ENCODE measurements around the gene CYSRT1.

CYSRT1 gene, protein sequence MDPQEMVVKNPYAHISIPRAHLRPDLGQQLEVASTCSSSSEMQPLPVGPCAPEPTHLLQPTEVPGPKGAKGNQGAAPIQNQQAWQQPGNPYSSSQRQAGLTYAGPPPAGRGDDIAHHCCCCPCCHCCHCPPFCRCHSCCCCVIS

DNA sequence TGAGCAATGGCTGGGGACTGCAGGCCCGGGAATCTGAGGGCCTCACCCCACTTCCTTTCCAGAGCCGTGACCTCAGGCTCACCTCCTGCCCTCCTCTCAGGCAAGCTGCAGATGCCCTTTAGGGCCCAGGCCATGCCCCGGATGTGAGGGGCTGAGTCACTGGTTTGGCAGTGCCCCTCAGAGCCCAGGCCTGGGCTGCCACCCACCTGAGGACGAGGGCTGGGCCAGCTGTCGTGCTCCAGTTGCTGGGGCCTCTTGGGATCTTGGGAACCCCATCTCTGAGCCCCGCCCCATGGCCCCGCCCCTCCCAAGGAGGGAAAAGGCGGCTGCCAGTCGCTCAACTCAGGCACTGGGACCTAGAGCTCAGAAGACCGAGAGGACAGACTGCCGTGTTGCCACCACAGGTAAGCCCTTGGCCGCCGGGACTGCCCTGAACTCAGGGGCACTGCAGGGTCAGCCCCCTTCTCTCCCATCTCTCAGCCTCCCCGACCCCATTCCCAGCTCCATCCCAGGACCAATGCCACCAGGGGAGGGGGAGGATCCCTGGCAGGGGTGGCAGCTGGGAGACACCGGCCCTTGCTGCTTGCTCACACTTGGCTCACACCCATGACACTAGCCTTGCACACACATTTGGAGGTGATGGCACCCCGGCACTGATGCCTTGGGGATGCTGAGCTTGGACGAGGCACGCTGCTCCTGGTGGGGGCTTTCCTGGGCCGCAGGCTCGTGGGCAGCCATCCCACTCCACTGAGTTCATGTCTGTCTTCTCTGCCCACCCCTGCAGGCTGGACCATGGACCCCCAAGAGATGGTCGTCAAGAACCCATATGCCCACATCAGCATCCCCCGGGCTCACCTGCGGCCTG is at the start of gene CYSRT1:
TSS of gene CYSRT1 (plus strand) at position 345 of the 865 bp plus-strand sequence. CDS start at position 793, 448 bp downstream.
- no peak for DNase-seq

DNA sequence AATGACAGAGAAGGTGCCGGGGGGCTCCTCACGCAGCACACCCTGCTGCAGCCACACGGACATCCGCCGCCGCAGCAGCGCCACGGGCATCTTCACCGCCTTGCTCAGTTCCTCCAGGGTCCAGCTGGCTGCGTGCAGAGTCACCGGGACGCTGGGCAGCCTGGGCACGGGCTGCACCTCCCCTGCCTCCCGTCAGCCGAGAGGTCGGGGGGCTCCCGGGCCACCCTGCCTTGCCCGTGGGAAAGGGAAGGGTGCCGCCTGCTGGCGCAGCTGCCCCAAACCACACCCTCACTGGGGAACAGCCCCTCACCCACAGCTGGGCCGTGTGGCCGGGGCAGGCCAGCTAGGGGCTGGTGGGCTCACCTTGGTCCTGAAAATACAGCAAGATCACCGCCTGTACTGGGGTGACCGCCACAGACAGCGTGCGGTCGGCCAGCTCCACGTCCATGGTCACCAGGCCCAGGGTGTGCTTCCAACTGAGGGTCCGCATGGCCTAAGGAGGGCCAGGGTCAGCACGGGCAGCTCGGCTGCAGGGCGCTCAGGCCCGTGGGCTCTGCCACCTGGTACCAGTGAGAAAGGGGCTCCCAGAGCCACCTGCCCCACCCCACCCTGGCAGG is 49.5 kb upstream of the CYSRT1 start:
- no peak for DNase-seq

DNA sequence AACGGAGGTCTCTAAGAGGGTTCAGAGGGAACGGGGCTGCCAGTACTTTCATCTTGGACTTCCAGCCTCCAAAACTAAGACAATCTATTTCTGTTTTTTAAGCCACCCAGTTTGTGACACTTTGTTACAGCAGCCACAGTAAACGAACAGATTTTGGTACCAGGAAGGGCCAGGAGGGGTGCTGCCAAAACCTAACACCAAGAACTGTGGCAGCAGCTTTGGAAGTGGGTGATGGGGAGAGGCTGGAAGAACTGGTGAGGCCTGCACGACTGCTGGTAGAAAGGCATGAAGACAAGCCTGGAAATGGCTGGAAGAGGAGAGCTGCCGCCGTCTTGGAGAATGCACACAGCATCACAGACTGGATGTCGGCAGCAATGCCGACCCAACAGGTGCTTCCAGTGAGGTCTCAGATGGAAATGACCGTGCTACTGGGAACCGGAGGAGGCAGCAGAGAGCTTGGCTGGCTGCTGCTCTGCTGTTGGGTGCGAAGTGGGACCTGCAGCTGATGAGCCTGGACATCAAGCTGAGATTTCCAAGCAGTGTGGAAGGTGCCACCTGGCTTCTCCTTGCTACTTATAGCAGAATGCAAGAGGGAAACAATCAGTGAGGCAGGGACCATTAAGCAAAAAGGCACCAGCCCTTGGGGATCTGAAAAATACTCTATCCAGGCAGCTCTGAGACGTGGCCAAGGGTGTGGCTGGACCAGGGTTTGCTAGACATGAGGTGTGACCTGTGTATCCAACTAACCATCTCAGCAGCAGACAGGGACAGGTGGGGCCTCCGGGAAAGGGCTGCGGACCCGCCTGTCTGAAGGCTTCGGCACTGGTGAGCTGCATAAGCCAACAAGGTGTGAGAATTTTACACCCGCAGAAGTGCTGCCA is 48.4 kb upstream of the CYSRT1 start:
- DNase-seq: no peak

DNA sequence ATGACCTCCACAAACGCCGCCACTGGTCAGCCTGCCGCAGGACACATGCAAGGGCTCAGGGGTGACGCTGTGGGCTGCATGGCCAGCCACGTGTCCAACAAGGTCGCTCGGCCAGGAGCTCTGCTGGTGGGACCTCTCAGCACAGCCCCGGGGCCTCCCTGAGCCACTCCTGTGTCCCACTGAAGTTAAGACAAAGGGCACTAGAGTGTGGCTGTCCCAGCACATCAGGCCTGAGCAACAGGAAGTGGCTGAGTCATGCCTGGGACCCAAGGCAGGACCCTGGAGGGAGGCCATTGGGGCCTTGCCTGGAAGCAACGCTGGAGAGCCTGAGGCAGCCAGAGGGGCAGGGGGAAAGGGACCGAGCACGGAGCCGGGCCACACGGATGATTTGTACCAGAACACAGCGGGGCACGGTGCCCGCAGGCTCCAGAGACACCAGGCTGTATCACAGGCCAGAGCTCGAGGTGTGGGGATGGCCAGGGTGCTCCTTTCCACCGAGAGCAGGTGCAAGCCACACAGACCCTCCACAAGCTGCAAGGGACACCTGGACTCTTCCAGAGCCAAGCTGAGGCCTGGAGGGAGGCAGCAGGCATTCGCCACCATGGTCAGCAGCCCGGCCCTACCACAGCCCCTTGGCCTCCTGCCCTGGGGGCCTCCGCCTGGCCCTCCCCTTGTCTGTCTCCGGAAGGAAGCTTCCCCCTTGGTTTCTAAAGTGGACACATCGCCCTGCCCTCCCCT is 46.6 kb upstream of the CYSRT1 start:
- no peak for DNase-seq

DNA sequence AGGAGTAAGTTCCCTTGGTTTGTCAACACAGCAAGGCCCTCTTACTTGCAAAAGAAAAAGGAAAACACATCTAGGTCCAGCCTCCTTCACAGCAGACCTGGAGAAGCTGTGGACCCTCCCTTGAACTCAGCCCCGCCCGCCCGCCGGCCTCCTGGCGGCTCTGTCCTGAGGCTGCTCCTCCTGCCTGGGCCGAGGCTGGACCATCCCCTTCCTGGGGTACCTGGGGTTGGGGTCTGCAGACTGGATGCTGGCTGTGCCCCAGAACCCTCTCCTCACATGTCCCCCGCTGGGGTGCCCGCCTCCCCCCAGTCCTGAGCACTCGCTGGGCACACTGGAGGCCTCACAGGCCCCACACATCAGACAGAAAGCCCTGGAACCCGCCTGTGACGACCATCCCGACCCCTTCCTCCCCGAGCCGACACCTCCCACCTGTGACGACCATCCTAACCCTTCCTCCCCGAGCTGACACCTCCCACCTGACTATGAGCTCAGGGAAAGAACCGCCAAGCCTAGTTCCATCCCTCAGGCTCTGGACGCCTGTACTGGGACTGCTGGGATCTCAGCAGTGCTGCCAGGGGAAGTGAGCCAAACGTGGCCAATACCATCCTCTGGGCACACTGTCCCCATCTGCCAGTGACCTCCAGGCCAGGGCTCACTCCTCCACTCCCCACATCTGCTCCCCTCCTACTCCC is 45.9 kb upstream of the CYSRT1 start:
- DNase-seq: no peak

DNA sequence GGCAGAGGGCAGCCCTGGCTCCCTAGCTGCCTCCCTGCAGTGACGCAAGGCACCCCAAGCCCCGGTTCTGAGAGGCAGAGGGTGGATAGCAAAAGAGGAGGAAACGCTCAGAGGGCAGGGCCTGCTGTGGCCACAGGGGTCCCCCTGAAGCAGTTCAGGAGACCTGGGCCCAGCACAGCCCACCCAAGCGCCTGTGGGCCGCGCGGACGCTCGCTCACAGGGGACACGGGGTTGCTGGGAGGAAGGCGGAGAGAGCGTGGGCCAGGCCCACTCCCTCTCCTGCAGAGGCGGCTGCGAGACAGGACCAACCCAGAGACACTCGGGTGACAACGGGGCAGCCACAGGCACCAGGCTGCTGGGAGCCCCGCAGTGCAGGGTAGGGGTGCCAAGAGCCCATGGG is 45.2 kb upstream of the CYSRT1 start:
- no peak for DNase-seq

DNA sequence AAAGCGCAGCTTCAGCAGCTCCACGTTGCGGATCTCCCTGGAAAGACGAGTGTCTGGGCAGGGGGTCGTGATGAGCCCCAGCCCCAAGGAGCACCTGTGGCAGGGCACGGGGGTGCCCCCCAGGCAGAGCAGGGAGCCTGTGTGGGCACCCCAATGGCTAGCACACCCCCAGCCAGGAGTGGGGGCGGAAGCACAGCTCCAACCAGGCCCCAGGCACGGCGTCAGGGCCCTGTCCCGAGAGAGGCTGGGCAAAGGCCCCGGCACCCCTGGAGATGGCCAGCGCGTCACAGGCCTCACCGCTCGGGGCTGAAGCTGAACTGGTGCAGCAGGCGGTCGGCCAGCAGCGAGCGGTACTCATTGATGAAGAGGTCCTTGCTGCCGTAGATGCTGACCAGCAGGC is 44.5 kb upstream of the CYSRT1 start:
- no peak for DNase-seq

DNA sequence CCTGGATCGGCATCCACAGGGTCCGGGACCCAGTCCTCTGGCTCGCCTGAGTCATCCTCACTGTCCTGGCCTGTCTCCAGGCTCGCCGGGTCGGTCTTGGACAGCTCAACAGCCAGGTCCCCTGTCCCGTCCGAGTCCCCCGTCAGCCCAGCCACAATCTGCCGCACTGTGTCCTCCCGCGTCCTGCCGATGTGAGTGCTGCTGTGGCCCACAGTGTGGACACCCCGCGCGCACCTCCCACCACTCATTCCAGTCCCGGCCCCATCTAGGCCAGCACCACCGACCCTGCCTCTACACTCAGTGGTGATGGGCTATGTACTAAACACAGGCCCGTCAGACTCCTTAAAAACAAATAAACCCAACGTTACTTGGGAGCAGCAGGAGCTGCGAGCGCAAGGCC is 43.3 kb upstream of the CYSRT1 start:
- no peak for DNase-seq

DNA sequence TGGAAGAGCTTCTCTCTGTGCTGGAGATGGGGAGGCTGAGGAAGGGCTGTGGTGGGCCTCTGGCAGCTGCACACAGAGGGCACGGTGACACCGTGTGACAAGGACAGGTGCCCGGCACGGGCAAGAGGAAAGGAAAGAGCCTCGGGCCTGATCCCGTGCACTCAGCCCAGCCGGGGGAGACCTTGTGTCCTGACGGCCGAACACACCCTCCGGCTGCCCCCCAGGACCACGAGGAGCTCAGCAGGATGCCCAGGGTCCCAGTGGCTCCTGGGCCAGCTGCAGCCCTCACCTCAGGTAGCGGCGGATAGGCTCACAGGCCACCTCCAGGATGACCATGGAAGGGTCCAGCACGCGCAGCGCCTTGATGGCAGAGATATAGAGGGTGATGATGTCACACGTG is 42.1 kb upstream of the CYSRT1 start:
- DNase-seq: no peak

DNA sequence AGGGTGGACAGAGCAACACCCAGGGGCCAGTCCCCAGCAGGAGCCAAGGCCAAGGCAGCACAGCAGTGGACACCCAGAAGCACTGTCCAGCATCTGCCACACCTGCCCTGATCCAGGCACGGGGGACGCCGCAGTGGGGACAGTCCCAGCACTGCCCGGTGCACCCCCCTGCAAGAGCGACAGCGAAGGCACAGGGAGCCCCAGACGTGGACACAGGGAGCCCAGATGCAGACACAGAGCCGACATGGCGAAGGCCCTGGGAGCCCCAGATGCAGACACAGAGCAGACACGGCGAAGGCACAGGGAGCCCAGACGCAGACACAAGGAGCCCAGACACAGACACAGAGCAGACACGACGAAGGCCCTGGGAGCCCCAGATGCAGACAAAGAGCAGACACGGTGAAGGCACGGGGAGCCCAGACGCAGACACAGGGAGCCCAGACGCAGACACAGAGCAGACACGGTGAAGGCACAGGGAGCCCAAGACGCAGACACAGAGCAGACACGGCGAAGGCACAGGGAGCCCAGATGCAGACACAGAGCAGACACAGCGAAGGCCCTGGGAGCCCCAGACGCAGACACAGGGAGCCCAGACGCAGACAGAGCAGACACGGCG is 40.9 kb upstream of the CYSRT1 start:
- DNase-seq: no peak

DNA sequence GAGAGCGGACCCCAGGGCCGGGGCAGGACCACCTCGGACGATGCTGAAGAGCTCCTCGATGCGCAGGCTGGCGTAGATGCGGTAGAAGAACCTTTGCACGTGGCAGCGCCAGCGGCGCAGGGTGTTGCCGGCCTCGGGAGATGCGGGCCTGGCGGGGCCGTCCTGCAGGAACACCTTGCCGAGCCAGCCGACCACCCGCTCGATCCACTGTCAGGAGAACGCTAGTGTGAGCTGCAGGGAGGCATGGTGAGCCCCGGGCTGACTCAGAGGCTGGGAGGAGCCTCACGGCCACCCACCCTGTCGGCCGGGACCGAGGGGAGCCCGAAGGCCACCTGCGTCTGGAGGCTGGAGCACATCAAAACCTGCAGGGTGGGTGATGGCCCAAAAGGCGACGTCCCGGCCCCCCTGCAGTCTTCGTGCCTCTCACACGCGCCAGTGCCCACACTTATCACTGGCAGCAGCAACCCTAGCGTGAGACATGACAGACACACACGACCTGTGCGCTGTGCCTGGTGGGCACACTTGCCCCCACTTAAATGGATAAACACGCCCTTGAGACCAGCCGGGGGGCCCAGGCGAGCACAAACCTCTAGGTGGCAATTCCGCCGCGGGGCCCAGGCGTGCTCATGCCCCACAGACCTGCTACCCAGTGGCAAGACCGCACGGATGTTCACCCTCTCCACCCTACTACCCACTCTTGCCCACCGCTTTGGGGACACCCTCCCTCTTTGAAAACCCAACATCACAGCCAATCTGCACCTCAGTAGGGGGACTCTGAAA is 39.9 kb upstream of the CYSRT1 start:
- no peak for DNase-seq

DNA sequence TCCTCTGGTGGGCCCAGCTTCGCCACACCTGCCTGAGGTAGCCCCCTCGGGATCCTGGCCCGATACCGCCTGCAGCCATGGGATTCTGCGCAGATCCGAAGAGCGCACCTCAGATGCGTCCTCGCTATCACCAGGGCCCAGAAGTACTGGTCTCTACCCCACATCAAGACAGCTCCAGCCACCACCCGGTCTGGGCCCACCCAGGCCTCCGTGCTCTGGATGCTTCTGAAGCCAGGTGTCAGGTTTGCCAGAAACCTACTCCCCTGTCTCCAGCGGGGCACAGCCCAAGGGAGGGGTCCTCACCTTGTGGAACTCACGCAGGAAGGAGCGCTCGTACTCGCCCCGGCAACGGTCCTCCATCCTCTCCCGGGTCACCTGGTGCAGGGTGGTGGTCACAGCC is 39.1 kb upstream of the CYSRT1 start:
- DNase-seq: no peak

DNA sequence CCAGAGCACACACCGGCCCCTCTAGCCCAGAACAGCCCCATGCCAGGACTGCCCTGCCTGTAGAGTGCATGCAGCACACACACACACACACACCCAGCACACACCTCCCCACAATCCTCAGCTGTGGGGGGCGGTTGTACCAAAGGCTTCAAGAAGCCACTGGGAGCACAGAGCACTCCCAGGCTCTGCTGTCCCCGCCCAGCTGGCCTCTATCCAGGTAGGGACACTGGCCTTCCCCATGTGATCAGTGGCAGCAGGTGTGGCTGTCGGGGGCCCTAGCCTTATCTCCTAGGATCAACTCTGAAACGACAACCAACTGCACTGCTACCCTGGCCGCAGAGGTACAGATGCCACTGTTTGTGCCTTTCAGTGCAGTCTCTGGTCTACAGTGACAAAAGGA is 38.6 kb upstream of the CYSRT1 start:
- no peak for DNase-seq

DNA sequence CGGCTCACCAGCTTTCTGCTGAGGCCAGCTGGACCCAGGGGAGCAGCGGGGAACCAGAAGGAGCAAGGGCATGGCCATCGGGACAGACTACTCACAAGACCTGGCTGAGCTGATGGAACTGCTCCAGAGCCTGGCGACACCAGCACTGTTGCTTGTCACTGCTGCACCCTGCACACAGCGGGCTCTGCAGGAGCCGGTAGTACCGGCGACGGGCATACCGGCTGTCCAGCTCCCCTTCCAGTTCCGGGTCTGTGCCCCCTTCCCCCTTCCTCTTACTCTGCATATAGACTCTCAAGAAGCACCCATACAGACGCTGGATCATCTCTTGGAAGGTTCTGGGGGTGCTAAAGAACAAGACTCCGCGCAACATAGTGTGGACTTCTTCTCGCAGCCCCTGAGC is 37.6 kb upstream of the CYSRT1 start:
- DNase-seq: no peak

DNA sequence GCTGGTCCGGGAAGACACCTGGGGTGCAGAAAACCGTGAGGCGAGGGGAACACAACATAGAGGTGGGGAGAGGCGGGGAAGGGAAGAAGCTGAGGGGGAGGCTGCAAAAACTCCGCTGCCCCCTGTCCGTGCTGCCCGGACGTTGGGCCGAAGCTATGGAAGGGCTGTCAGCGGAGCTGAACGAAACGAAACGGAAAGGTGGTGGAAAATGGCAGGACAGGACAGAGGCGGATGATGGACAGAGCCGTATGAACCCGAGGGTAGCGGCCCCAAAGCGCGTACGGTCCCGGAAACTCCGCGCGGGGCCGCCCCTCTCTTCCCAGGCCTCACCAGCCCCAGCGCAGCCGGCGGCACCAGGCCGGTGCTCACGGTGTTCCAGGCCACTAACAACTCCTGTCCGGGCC is 36.9 kb upstream of the CYSRT1 start:
- DNase-seq: no peak

DNA sequence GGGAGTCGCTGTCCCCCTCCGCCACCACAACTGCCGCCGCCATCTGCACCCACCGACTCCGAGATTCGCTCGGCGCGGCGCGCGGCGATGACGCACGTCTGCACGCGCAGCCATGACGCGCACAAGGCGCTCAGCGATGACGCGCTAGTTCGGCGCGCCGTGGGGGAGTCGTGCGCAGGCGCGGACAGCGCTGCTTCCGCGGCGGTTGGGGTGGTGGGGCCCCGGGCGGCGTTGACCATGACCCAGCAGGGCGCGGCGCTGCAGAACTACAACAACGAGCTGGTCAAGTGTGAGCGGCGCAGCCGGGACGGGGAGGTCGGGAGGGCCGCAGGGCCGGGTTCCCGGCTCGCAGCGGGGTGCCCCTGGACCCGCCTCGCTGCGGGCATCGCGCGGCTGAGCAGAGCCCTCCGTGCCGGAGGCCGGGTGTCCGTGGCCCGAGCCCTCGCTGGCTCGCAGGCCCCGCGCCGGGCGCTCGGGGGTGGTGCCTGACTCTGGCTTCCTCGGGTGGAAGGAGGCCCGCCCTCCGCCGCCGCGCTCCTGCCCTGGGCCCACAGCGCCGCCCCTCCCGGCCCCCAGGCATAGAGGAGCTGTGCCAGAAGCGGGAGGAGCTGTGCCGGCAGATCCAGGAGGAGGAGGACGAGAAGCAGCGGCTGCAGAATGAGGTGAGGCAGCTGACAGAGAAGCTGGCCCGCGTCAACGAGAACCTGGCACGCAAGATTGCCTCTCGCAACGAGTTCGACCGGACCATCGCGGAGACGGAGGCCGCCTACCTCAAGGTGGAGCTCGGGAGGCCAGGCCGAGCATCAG is 36.3 kb upstream of the CYSRT1 start, which contains the start of the genes ANAPC2 and SSNA1:
TSS of gene ANAPC2 (minus strand) at position 71 of the 807 bp plus-strand sequence. CDS start at position 43, 28 bp downstream.
TSS of gene SSNA1 (plus strand) at position 187 of the 807 bp plus-strand sequence. CDS start at position 238, 51 bp downstream.
- DNase-seq: peak; percentile 100

DNA sequence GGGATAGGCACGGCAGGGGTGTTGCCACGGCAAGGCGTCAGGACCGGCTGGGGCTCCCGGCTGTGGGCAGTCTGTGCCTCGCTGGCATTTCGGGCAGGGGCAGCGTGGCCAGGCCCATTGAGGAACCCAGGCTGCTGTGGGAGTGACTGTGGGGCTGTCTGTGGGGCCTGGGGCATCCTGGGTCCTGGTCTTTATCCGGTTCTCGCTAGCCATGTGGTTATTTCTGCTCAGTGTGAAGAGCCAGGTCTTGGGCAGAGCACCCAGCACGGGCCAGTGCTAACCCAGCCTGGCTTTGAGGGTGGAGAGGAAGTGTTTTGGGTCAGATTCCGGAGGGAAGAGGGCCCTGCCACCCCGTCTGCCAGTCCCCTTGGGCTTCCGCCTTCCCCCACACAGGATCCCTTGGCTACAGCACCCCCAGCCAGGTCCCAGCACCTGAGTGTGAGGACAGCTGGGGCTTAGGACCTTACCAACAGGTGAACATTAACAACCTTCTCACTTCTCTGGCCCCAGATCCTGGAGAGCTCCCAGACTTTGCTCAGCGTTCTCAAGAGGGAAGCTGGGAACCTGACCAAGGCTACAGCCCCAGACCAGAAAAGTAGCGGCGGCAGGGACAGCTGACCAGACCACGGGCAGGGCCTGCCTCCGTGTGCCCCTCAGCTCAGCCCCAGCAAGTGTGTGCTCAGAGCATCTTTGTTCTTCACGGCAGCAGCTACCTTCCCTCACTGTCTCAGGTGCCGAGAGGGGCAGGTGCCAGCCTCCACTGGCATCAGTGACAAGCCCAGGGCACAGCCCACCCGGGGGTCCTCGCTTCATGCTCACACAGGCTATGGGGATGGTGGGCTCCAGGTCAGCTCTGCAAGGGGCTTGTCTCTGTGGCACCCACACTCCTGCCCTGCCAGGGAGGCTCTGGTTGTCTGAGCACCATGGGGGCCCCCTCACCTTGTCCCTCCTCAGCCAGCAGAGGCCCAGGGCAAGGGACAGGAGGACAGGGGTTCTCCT is 35.4 kb upstream of the CYSRT1 start:
- DNase-seq: no peak

DNA sequence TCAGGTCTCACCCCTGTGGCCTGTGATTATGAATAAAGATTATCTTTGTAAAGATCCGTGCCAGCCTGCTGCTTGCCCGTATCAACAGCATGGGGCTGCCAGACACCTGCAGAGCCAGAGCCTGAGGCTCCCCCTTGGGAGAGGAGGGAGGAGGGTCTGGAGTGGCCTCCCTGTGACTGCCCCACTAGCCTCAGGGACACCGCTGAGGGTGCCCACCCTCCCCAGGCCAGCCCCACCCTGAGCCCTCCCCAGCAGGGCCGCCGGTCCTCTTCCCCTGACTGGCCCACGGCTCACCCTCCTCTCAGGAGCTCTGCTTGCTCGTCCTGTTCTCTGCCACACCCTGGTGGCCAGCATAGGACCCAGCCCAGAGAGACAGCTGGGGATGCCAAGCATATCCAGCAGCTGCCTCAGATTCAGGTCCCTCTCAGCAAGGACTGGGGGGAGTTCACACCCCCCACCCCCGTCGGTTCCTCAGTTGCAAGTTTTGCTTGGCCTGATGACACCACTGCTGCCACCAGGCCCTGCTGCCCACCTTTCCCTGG is 34.6 kb upstream of the CYSRT1 start:
- DNase-seq: no peak
